GM19238 (cell line): ENCODE measurements around the gene POU6F2.
"Not testable (repeated sequence)": the region's sequence is repeated elsewhere in the genome, so short reads cannot be mapped to it uniquely, and the experiment has no call there.

Experiments
- DNase-seq: peaks from one replicate; pipeline ENCODE4 v3.0.0; 2011; ENCODE audit warnings: low spot score; ENCODE audit not compliant: insufficient read length

POU6F2 gene

DNA sequence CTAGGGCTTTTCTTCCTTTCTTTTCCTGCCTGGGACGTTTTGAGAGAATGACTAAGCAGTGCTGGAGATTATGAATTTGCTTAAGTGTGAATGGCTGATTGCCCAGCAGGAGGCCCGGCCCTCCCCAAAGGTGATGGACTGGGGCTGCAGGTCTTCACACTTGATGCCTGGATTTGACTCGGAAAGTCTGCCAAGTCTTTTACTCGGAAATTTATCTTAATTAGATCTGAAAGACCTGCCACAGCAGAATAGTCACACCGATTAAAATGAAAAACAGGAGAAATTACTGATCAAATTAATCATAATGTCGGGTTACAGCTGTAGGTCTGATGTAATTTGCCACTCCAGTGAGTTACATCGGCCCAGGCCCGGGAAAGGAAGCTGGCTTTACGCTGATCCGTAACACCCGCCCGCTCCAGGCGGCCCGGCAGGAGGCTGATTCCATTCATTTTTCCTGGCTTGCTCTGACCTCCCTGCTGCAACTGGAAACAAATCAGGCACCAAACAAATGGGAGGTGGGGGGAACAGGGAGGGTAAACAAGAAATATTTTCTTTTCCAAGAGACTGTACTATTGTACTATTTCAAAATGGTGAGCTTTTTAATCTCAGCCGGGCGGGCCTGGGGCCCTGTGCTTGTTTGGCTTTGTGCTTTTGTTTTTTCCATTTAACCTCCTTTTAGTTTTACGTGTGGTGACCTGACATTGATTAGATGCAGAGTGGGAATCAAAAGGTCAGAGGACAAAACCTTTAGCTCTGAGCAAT is 376.1 kb downstream of the POU6F2 start:
- no peak for DNase-seq

DNA sequence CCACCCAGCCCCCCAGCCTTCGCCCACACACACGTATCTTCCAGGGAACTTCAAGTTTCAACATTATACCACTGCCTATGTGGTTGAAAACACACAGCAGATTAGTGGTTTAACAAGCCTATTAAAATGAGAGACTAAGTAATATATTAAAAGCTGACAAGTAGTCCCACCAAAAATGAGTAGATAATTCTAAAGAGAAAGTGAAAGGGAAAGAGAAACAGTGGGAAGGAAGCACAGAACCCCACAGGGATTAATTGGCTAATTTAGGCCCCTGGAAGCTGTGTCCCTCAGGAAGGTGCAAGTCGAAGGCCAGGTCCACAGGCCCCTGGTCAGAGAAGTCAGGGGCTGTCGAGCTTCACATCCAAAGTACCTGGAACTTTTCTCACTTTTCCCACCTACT is 378.0 kb downstream of the POU6F2 start:
- DNase-seq, result no peak

DNA sequence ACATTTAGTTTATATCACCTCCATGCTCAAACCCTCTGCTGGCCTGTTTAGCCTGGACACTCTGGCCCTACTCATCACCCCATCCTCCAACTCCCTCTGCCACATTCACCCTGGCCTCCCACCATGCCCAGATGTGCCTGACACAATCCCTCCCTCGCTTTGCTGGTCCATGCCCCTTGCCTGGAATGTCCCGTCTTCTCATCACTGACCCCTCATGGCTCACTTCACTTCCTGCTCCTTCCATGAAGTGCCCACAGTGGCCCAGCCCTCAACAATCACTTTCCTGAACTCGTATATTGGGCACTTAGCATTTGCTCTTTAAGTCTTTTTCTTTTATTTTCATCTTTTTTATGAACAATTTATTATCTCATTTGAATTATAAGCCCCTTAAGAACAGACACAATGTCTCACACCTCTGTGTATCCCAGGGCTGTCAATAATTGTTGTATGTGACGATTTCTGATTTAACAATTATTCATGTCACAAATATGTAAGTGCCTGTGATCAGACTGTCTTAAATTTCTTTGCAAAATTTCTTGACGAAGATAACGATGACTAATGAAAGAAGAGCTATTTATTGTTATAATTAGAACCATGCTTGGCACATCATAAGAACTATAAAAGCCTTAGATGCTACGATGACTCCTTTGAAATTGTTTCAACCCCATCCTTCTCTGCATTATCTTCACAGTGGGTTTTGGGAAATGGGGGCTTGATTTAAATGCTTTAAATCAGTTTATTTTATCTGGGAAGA is 378.6 kb downstream of the POU6F2 start:
- no peak for DNase-seq

DNA sequence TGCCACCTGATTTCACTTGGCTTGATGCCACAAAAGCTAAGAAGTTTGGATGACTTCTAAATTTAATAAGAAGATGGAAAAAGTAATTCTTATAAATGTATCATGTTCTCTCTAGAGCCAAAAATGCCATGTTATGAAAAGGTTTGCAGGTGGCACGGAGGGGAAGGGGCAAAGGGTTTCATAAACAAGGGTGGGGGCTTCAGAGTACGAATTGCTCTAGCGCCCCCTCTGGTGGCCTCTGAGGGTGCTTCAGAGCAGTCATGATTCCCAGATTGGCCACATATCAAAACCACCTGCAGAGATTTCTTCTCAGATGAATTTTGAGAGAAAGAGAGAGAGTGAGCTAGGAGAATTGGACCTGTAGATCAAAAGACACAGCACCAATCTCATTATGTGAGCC is 379.9 kb downstream of the POU6F2 start:
- DNase-seq, result no peak

DNA sequence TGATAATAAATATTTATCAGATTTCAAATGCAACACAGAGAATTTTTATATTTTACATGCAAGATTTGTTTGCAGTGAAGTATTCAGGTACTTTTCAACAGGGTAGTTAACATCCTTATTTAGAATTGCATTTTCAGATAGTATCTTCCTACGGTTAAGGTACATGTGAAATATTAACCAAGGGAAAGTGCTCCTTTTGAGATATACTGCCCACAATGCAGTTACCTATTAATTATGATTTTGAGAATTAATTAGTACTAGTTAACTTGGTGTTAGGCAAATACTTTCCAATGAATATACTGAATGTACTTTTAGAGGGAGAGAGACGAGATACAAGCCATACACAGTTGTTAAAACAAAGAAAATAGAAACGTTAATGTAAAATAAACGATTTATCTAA is 382.3 kb downstream of the POU6F2 start:
- no peak for DNase-seq

DNA sequence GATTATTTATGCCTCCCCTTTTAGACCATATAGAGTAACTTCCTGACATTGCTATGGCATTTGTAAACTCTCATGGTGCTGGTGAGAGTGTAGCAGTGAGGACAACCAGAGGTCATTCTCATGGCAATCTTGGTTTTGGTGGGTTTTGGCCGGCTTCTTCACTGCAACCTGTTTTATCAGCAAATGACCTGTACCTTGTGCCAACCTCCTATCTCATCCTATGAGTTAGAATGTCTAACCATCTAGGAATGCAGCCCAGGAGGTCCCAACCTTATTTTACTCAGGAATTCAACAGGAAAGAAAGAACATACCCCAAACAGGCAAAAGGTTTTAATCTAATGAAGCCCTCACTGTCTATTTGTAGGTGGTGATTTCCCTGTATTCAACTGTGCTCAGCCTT is 383.1 kb downstream of the POU6F2 start:
- no peak for DNase-seq

DNA sequence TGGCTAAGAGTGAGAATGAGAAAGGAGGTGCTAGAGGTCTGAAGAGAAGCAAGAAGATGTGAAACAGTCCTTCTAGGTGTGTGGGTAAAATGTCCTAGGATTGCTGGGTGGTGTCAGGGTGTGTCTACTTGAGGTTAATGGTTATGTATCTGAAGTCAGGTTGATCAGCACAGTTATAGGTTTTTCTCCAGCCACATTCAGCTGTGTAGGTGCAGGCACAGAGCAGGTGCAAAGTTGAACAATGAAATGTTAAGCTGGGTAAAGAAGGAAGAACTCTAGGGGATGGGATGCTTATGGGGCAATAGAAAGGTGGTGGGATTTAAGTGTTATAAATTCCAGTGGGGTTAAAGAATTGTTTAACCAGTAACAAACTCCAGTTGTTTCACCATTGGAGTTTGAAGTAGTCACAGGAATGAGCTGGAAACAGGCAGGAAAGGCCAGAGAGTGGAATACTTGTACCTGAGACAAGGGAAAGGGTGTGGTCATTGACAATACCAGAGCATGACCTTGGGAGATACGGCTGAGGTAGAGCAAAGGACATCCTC is 388.1 kb downstream of the POU6F2 start:
- DNase-seq, result no peak

DNA sequence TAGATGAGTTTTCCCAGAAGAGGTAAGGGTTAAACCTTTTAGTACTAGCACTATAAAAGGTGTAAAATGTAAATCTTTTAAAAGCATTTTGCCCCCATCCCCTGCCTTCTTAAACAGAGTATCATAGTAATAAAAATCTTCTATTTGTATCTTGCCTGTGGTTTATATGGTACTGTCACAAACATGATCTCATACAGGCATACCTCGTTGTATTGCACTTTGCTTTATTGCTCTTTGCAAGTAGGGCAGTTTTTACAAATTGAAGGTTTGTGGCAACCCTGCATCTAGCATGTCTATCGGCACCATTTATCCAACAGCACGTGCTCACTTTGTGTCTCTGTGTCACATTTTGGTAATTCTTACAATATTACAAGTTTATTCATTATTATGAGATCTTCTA is 389.7 kb downstream of the POU6F2 start:
- DNase-seq, result no peak

DNA sequence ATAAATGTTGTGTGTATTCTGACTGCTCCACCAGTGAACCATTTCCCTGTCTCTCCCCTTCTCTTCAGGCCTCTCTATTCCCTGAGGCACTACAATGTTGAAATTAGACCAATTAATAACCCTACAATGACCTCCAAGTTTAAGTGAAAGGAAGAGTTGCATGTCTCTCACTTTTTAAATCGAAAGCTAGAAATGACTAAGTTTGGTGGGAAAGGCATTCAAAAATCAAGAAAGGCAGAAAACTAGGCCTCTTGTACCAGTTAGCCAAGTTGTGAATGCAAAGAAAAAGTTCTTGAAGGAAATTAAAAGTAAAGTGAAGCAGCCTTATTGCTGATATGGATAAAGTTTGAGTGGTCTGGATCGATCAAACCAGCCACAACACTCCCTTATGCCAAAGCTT is 390.2 kb downstream of the POU6F2 start:
- no peak for DNase-seq

DNA sequence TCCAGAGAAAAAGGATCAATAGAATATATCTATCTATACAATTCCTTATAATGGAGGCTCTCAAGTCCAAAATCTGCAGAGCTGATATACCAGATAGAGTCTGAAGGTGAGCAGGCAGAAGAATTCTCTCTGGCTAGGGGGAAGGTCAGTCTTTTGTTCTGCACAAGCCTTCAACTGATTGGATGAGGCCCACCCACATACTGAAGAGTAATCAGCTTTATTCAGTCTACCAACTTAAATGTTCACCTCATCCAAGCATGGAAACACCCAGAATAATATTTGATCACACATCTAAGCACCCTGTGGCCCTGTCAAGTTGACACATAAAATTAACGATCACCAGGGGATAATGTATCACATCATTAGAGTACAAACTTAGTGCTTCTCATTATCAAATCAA is 394.7 kb downstream of the POU6F2 start:
- DNase-seq, result no peak

DNA sequence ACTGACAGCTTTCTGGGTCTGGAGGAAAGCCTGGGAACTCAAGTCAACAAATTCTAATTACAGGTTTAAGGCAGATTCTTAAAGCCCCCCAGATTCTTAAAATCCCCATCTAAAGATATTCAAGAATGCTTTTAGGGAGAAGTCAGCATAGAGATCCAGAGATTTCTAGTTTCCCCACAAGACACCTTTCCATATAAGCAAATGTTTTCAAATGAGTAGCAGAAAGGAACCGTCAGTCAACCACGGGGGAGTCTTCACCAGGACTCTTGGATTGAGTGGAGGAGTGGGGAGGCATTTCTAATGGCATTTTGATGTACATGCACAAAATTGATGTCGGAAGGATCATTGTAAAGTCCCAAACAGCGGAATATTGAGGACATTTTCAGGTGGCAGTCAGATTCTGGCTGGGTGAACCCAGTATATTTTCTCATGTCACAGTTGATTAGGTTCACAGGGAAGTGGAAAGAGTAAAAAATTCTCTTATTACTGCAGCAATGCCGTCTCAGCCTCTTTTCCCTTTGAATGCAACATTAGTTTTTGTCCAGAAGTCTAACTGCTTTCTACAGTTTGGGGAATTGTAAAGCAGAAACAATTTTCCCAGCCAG is 396.8 kb downstream of the POU6F2 start:
- DNase-seq, result no peak

DNA sequence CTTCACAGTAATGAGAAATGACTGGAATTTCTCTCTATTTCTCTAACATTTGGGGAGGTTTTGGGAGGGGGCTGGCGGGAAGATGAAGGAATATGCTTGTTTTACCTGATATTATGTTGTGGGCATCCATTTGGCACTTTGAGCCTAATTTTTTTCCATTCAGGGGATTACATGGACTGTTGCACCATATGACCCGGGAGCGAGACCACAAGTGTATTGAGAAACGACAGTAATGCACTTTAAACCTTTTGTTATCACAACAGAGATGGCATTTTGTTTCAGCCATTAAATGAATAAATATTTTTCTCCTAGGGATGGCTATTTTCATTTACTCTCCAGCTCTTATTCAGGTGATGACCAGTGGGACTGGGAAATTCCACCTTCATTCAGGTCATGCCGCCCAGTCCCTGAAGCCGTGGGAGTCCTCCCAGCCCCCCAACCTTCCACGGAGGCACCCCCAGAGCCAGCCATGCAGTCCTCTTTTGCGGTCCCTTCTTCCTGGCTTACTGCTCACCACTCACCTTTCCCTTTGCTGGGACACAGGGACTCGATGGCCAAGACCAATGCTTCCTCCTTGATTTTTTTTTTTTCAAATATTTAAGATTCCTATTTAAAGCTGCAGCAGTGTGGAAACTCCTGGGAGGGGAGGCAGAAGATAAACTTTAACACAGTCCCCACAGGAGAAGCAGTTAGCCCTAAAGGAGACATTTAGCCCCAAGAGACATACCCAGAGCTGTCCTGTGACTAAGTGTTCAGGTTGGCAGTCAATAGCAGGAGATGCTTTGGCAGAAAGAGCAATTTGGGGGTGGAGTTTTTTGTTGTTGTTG is 397.6 kb downstream of the POU6F2 start:
- DNase-seq, result no peak

DNA sequence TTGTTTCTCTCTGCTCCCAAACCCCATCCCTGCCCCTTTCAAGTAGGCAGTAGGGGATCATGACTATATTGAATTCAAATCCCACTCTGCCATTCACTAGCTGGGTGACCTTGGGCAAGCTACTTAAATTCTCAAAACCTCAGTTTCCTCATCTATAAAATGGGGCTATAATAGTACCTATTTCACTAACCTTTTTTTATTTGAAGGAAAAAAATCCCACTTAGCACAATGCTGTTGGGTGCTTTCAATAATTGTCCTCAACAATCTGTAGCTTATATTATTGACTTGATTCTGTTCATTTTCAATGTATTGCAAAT is 398.1 kb downstream of the POU6F2 start:
- no peak for DNase-seq

DNA sequence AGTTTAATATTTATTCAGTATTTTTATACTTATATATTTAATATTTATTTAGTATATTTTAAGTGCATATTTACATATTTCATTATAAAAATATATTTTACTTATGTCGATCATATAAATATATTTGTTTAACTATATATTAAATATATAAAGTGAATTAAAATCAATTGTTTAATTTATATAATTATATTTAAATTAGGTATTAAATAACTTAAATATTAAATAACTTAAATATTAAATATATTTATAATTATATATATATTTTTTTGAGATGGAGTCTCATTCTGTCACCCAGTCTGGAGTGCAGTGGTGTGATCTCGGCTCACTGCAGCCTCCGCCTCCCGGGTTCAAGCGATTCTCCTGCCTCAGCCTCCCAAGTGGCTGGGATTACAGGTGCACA is 399.2 kb downstream of the POU6F2 start:
- not testable (repeated sequence) for DNase-seq

DNA sequence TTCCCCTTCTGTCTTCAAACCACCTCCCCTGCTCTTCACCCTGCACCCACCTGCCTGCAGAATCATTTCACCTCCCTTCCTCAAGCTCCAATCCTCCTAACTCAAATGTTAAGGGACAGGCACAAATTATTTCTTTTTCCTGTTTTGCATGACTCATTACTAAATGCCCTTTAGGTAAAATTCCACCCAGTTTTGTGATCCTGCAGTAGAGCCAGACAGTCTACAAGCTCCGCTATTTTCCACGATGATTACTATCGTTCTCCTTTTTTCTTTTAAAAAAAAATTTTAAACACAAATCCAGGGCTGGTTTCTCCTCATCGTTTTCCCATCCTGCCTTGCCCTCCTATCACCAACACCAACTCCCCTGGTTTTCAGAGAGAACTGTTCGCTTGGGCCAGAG is 401.7 kb downstream of the POU6F2 start:
- DNase-seq, result no peak

DNA sequence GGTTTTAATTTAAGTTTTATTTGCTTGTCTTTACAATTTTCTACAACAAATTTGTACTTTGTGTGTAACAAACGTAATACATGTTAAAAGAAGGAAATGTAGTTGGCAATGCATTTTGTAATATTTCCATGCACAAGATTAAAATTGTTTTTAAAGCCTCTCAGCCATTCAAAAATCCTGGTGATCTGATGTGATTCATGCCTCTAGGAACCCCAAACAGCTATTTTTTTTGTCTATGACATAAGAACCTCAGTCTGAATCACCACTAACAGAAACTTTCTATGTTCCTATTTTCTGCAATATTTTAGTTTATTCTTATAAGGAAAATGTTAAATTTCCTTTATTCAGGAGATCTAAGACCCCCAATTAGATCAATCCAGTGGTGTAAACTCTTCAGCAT is 405.4 kb downstream of the POU6F2 start:
- DNase-seq, result no peak

DNA sequence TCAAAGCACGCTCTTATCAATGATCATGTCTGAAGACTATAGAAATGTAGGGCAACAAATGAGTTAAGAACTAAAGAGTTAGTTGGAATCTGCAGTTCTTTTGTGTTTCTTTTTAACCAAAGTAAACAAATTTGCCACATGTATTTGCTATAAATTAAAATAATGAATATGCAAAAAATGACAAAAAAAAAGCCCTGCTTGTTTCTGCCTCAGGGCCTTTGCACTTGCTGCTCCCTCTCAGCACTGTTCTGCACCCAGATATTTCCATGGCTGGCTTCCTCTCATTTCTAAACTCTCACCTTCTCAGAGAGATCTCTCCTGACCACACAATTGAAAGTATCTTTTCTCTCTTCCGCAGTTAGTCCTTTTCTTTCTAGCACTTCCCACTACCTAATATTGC is 406.7 kb downstream of the POU6F2 start:
- DNase-seq, result no peak

DNA sequence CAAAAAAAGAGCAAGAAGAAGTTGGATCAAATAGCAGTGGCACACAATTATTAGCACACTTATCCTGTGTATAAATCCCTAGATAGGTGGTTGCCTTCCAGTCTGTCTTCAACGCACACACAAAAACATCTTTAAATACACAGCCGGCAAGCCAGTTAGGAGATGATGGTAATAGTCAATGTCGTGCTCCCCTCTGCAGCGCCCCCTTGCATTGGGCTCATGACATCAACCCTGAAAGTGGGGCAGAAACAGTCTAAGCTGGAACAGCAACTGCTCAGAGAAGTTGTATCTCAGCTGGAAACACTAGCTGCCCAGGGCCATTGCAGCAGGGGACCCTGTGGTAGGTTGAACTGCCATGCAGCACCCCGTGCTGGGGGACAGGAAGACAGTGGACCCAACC is 409.0 kb downstream of the POU6F2 start:
- no peak for DNase-seq

DNA sequence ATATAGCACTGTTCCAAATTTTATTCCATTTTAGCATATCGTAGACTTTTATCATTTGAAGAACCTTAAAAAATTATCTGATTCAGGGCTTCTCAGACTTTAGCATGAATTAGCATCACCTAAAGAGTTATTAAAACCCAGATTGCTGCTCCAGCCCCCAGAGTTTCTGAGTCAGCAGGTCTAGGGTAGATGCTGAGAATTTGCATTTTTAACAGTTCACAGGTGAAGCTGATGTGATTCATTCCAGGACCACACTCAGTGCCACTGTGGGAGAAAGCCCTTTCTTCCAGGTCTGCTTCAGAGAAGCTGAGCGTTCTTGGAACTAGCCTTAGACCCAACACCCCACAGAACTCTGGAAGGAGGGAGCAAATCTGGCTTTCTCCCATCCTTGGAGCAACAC is 414.4 kb downstream of the POU6F2 start:
- DNase-seq, result no peak

DNA sequence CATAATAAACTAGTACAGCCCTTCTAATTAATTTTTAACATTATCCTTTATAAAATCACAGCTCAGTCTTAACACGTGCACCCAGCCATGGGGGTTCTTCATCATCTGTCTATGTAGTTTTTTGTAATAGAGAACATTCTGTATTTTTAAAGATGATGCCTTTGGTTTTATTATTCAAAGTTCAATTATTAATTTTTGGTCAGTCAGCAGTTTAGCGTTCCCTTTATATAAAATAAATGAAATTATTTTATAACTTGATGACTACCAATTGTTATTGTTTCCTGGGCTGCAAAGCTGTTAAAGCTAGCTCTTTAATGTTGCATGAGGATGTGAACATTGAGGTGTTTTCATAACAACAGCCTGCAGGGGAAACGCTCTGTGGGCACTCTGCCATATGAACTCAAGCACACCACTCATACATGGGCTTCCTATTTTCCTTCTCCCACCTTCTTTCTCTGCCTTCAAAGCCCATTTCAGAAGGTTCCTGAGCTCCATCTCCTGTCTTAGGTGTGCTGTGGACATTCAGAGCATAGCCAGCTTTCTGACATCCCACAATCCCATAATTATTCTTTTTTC is 416.5 kb downstream of the POU6F2 start:
- no peak for DNase-seq

DNA sequence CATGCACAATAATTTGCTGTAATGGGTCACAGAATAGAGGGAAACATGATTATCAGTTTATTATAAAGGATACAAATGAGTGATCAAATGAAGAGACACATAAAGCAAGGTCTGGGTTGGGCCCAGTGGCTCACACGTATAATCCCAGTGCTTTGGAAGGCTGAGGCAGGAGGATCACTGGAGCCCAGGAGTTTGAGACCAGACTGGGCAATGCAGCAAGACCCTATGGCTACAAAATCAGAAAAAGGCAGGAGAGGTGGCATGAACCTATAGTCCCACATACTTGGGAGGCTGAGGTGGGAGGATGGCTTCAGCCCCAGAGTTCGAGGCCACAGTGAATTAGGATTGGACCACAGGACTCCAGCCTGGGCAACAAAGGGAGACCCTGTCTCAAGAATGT is 421.7 kb downstream of the POU6F2 start:
- DNase-seq, result no peak
